GM12801 (cell line): ENCODE measurements around the gene PHF11.

Source experiments
- TF ChIP-seq, protein P1 (sequence below): IDR thresholded peaks from one replicate; pipeline ENCODE4 v1.5.1; 2011; ENCODE audit warnings: control low read depth; ENCODE audit not compliant: insufficient read length; ENCODE audit errors: extremely low read depth

The PHF11 gene

DNA sequence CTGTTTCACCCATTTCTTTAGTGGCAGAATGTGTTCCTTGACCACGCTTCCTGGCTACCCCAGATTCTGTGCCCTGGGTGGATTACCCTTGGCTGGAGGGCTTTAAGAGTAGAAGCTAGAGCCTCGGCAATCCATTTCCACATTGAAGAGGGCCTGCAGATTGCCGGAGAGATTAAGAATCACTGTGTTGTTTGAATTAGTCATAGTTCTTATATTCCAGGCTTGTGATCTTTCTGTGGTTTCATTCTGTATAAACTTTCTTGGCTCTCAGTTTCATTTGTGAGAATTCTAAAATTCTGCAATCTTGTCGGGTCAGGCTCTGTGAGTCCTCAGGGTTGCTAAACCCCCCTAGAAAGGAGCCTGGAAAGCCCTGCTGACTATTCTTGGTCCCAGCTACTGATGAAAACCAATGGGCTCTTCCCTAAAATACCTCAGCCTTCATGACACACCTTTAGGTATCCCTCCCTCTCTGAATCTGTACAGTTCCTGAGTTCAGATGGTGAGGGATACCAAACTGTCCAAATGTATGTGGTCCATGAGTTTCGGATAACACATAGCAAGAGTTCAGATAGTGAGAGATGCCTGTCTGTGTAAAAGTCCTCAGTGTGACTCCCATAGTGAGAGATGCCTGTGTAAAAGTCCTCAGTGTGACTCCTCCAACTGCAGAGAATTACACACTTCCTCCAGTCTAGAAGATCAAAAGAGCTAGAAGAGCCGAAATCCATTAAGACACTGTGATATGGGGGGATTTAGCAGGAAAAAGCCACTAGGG lies 4.3 kb downstream of the PHF11 start:
- TF ChIP-seq, protein P1, sequence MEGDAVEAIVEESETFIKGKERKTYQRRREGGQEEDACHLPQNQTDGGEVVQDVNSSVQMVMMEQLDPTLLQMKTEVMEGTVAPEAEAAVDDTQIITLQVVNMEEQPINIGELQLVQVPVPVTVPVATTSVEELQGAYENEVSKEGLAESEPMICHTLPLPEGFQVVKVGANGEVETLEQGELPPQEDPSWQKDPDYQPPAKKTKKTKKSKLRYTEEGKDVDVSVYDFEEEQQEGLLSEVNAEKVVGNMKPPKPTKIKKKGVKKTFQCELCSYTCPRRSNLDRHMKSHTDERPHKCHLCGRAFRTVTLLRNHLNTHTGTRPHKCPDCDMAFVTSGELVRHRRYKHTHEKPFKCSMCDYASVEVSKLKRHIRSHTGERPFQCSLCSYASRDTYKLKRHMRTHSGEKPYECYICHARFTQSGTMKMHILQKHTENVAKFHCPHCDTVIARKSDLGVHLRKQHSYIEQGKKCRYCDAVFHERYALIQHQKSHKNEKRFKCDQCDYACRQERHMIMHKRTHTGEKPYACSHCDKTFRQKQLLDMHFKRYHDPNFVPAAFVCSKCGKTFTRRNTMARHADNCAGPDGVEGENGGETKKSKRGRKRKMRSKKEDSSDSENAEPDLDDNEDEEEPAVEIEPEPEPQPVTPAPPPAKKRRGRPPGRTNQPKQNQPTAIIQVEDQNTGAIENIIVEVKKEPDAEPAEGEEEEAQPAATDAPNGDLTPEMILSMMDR: no peak

DNA sequence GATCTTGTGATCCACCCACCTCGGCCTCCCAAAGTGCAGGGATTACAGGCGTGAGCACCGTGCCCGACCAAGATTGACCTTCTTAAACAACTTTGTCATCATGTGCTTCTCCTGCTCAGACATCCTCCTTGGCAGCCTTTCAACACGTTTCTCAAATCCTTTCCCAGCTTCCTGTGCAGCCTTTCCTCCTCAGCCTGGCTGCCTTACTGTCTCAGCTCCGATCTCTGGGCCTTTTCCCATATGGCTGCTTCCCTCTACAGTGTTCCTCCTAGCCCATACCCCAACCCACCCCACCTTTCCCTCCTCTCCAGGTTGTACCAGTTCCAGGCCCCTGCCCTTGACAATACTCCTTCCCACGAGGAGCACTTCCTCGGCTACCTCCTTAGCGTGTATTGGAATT lies 7.2 kb downstream of the PHF11 start:
- TF ChIP-seq, protein P1: no peak

DNA sequence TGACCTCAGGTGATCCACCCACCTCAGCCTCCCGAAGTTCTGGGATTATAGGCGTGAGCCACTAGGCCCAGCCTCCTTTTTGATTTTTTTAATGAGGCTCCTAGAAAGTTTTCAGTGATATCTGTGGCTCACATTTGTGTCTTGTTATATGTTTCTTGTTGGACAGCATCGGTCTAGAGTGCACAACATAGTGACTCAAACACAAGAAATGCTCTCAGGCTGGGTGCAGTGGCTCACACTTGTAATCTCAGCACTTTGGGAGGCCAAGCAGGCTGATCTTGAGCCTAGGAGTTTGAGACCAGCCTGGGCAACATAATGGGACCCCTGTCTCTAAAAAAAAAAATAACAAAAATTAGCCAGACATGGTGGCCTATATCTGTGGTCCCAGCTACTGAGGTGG lies 8.2 kb downstream of the PHF11 start:
- TF ChIP-seq, protein P1: no peak

DNA sequence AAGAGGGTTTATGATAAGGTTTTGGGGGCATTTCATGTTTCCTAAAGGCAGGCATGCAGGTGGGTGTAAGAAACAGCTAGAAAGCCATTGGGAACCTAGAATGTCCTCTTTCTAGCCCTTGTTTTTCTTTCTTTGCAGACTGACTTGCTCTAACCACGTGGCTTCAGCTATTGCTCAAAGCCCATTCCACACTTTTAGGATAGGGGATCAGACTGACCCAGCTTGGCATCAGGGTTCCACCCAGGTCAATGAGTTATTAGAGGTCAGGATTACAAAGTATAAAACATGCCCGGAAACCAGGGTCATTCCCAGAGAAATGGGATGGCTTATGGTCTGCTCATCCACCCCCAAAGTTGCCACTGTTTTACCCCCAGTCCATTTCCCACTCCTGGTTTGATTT lies 16.8 kb downstream of the PHF11 start:
- TF ChIP-seq, protein P1: no peak

DNA sequence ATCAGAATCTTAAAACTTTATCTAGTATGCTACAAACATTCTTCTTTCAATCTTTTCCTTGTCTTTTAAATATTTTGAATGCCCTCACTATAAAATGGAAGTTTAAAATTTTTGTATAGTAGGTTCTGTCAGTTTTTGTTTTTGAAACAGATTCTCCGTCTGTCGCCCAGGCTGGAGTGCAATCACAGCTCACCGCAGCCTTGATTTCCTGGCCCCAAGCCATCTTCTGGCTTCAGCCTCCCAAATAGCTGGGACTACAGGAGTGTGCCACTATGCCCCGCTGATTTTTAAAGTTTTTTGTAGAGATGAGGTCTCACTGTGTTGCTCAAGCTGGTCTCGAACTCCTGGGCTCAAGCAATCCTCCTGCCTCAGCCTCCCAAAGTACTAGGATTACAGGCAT lies 20.7 kb downstream of the PHF11 start:
- TF ChIP-seq, protein P1: no peak

DNA sequence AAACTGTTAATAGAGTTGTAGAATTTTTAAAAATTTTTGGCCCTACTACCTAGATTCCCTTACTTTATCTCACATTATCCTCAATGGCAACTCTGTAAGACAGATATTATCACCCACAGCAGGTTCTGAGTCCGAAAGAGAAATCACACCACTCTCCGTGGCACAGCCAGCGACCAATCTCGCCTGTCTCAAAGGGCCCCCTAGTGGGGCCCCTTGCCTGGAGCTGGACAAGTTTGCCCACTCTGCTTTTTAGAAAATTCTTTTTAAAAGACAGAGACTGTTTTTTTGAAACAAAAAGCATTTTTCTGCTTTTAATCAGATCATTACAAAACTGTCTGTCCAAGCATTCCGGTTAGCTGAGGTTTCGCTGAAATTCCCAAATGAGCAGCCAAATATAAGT lies 21.7 kb downstream of the PHF11 start:
- TF ChIP-seq, protein P1: no peak

DNA sequence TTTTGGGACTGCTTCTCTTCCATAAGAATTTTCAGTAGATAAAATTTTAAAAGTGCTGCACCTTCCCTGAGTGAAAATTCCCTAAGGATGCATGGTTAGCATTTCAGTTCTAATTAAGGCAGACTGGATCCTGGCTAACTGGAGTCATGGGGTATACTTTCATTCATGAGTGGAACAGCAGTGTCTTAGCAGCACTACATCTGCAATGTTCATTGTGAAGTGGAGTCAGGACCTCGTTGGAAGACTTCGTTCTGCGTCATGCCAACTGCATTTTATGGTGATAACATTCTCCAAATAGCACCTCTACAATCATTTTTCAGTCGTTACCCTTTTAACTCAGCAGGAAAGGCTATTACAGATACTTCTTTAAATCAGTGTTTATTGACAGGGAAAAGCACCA lies 25.5 kb downstream of the PHF11 start:
- TF ChIP-seq, protein P1: no peak
